GM23248 (cell line): ENCODE results near the gene CDH4. TPM values are rescaled to one million over a fixed set of nuclear protein-coding genes. Genes with fewer than 3 reads are reported as not detected.

Source experiments
- DNase-seq: peaks from one replicate; pipeline ENCODE4 v3.0.0-alpha.2; 2015
- H2AFZ ChIP-seq: fragments of 200-600 bp; sonication (generic); 2 replicates; pipeline ENCODE4 v1.6.1; 2016; ENCODE audit warnings: antibody characterized with exemption
- H3F3A ChIP-seq: fragments of 200-600 bp; sonication (generic); 2 replicates; pipeline ENCODE4 v1.6.1; 2016; ENCODE audit warnings: mild to moderate bottlenecking, antibody characterized with exemption, mixed run types; ENCODE audit not compliant: insufficient read depth
- H3K27ac ChIP-seq: fragments of 200-600 bp; sonication (generic); 2 replicates; pipeline ENCODE4 v1.5.1; 2016; ENCODE audit warnings: mild to moderate bottlenecking
- H3K27me3 ChIP-seq: fragments of 200-600 bp; sonication (generic); replicated peaks from 2 replicates; pipeline ENCODE4 v1.6.1; 2016; ENCODE audit warnings: mild to moderate bottlenecking; ENCODE audit not compliant: insufficient read depth
- H3K36me3 ChIP-seq: fragments of 200-600 bp; sonication (generic); 2 replicates; pipeline ENCODE4 v1.6.1; 2016; ENCODE audit warnings: low read depth, mild to moderate bottlenecking
- H3K4me1 ChIP-seq: fragments of 200-600 bp; sonication (generic); 2 replicates; pipeline ENCODE4 v1.6.1; 2016; ENCODE audit warnings: mild to moderate bottlenecking; ENCODE audit not compliant: insufficient read depth
- H3K4me2 ChIP-seq: fragments of 200-600 bp; sonication (generic); one replicate; pipeline ENCODE4 v1.6.1; 2016; ENCODE audit warnings: mild to moderate bottlenecking; ENCODE audit not compliant: unreplicated experiment
- H3K4me3 ChIP-seq: fragments of 200-600 bp; sonication (generic); 2 replicates; pipeline ENCODE4 v1.5.1; 2016; ENCODE audit warnings: mild to moderate bottlenecking
- H3K79me2 ChIP-seq: fragments of 200-600 bp; sonication (generic); 2 replicates; pipeline ENCODE4 v1.6.1; 2016; ENCODE audit warnings: mild to moderate bottlenecking; ENCODE audit not compliant: insufficient read depth
- H3K9ac ChIP-seq: fragments of 200-600 bp; sonication (generic); 2 replicates; pipeline ENCODE4 v1.6.1; 2016; ENCODE audit warnings: mild to moderate bottlenecking
- H3K9me2 ChIP-seq: fragments of 200-600 bp; sonication (generic); 2 replicates; pipeline ENCODE4 v1.6.1; 2016; ENCODE audit warnings: mixed run types, mild to moderate bottlenecking, moderate library complexity; ENCODE audit not compliant: insufficient read depth
- H3K9me3 ChIP-seq: fragments of 200-600 bp; sonication (generic); one replicate; pipeline ENCODE4 v1.6.1; 2017; ENCODE audit warnings: low read depth
- H4K20me1 ChIP-seq: fragments of 200-600 bp; sonication (generic); 2 replicates; pipeline ENCODE4 v1.6.0; 2016; ENCODE audit not compliant: insufficient read depth
- EZH2 ChIP-seq: fragments of 200-600 bp; sonication (generic); IDR thresholded peaks from 2 replicates; pipeline ENCODE4 v1.6.1; 2018; ENCODE audit warnings: antibody characterized with exemption, mild to moderate bottlenecking; ENCODE audit not compliant: insufficient read depth, poor library complexity, severe bottlenecking
- EZH2phosphoT487 ChIP-seq: fragments of 200-600 bp; sonication (generic); IDR thresholded peaks from 2 replicates; pipeline ENCODE4 v1.6.1; 2018; ENCODE audit warnings: antibody characterized with exemption, moderate library complexity, mild to moderate bottlenecking, low read depth; ENCODE audit not compliant: insufficient read depth
- WGBS, 2 experiments: methylation state at CpG; one replicate each; pipeline ENCODE4 v1.1.6; 2015 to 2017; ENCODE audit warnings: low lambda C conversion rate in 2 of 2, low coverage in 1 of 2; ENCODE audit errors: missing lambda C conversion rate in 2 of 2; 5-methylcytosine and 5-hydroxymethylcytosine counted together
- in situ Hi-C: fragments of 300-500 bp; cut with MboI; formaldehyde crosslinking; loops from 2 replicates; pipeline ENCODE4 v1.15.0; 2020
- polyA plus RNA-seq: library from polyadenylated mRNA; unstranded; fragments of >200 nt; fragmentation: Nextera tagmentation; extraction: Ambion mirVana; gene quantifications from 2 replicates; pipeline ENCODE4 v1.2.1, GENCODE V29; 2016
- total RNA-seq: library from RNA; depleted of rRNA; stranded (reverse); fragments of >200 nt; shearing (Covaris generic); gene quantifications from 2 replicates; pipeline ENCODE4 v1.2.3, GENCODE V29; 2014

The CDH4 gene
- total and polyA plus RNA-seq, 2 experiments from 2014 or later = 1.1 to 3.9 TPM

- no peaks in the 10 kb centered on the region for H3K79me2 ChIP-seq
- TF ChIP-seq EZH2 (no peak), EZH2phosphoT487 (no peak)
- in situ Hi-C loops = no loop called here
Observed at GRCh38 chr20:61360940-61361339, 108.9 kb downstream of the CDH4 start.

GRCh38 chr20:61361501-61361900 is 109.4 kb downstream of the CDH4 start:
- TF ChIP-seq EZH2 (no peak), EZH2phosphoT487 (no peak)
- no peaks in the 10 kb centered on the region for H4K20me1 ChIP-seq
- no peaks in the 10 kb centered on the region for H3K4me1 ChIP-seq
- H3K27me3 ChIP-seq = no peaks in the 10 kb centered on the region
- H3F3A ChIP-seq = no peaks in the 10 kb centered on the region
- no peak overlapping the region for H2AFZ ChIP-seq
- no peak overlapping the region for H3K4me3 ChIP-seq
- no peaks in the 10 kb centered on the region for H3K36me3 ChIP-seq
- no peak overlapping the region for H3K4me2 ChIP-seq
- no peak for DNase-seq
- no peaks in the 10 kb centered on the region for H3K79me2 ChIP-seq
- H3K9me3 ChIP-seq = no peaks in the 10 kb centered on the region
- H3K27ac ChIP-seq = no peak overlapping the region
- WGBS, 2 experiments = 48 to 50% methylated on average over 14 of the region's 14 CpGs
- no peaks in the 10 kb centered on the region for H3K9me2 ChIP-seq
- in situ Hi-C loops = no loop called here
- no peak overlapping the region for H3K9ac ChIP-seq

More at GRCh38 chr20:61360940-61361339, 108.9 kb downstream of the CDH4 start:
- Histone ChIP-seq H3K4me1 (no peaks in the 10 kb centered on the region), H3K9ac (no peak overlapping the region), H3F3A (no peaks in the 10 kb centered on the region), H3K36me3 (no peaks in the 10 kb centered on the region), H3K4me3 (no peak overlapping the region), H4K20me1 (no peaks in the 10 kb centered on the region; the same call in 1 of the 2 replicates), H3K9me2 (no peaks in the 10 kb centered on the region), H3K4me2 (no peak overlapping the region), H3K27ac (no peak overlapping the region), H2AFZ (no peak overlapping the region), H3K27me3 (no peaks in the 10 kb centered on the region), H3K9me3 (no peaks in the 10 kb centered on the region)
- WGBS, 2 experiments = 30 to 39% methylated on average over 8 of the region's 8 CpGs
- no peak for DNase-seq

- no peaks in the 10 kb centered on the region for H3F3A ChIP-seq
- WGBS, 2 experiments = 53 to 58% methylated on average over 5 of the region's 5 CpGs
- no peak for DNase-seq
Observed at GRCh38 chr20:61364147-61364546, 112.1 kb downstream of the CDH4 start.

GRCh38 chr20:61366914-61367313 is 114.9 kb downstream of the CDH4 start:
- Histone ChIP-seq H3K9me3 (no peaks in the 10 kb centered on the region), H2AFZ (no peak overlapping the region), H3K9me2 (no peaks in the 10 kb centered on the region), H3K9ac (no peak overlapping the region), H3K36me3 (no peaks in the 10 kb centered on the region), H3K4me2 (no peak overlapping the region), H3K4me3 (no peak overlapping the region), H3K4me1 (no peaks in the 10 kb centered on the region), H3K79me2 (no peaks in the 10 kb centered on the region), H3K27ac (no peak overlapping the region), H4K20me1 (no peaks in the 10 kb centered on the region), H3K27me3 (no peaks in the 10 kb centered on the region), H3F3A (no peaks in the 10 kb centered on the region)
- DNase-seq = no peak
- in situ Hi-C loops = no loop called here
- WGBS, 2 experiments = 45 to 48% methylated on average over 11 of the region's 11 CpGs
- TF ChIP-seq EZH2phosphoT487 (no peak), EZH2 (no peak)

More at GRCh38 chr20:61364147-61364546, 112.1 kb downstream of the CDH4 start:
- Histone ChIP-seq H3K27me3 (no peaks in the 10 kb centered on the region), H3K9me2 (no peaks in the 10 kb centered on the region), H3K79me2 (no peaks in the 10 kb centered on the region), H3K9me3 (no peaks in the 10 kb centered on the region), H3K4me2 (no peak overlapping the region), H3K27ac (no peak overlapping the region), H3K9ac (no peak overlapping the region), H3K36me3 (no peaks in the 10 kb centered on the region), H2AFZ (no peak overlapping the region), H4K20me1 (no peaks in the 10 kb centered on the region), H3K4me1 (no peaks in the 10 kb centered on the region), H3K4me3 (no peak overlapping the region)
- TF ChIP-seq EZH2phosphoT487 (no peak), EZH2 (no peak)
- in situ Hi-C loops = no loop called here
